ENCODE results near the gene OVCH1. TPM values are rescaled to one million over a fixed set of nuclear protein-coding genes. Genes with fewer than 3 reads are reported as not detected.

OVCH1 gene, protein sequence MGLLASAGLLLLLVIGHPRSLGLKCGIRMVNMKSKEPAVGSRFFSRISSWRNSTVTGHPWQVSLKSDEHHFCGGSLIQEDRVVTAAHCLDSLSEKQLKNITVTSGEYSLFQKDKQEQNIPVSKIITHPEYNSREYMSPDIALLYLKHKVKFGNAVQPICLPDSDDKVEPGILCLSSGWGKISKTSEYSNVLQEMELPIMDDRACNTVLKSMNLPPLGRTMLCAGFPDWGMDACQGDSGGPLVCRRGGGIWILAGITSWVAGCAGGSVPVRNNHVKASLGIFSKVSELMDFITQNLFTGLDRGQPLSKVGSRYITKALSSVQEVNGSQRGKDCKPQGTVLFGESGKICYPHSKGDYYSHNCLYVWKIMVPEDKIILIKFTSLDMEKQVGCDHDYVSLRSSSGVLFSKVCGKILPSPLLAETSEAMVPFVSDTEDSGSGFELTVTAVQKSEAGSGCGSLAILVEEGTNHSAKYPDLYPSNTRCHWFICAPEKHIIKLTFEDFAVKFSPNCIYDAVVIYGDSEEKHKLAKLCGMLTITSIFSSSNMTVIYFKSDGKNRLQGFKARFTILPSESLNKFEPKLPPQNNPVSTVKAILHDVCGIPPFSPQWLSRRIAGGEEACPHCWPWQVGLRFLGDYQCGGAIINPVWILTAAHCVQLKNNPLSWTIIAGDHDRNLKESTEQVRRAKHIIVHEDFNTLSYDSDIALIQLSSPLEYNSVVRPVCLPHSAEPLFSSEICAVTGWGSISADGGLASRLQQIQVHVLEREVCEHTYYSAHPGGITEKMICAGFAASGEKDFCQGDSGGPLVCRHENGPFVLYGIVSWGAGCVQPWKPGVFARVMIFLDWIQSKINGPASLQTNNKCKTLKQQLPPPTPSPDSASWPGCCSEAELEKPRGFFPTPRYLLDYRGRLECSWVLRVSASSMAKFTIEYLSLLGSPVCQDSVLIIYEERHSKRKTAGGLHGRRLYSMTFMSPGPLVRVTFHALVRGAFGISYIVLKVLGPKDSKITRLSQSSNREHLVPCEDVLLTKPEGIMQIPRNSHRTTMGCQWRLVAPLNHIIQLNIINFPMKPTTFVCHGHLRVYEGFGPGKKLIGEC
- not detected in 2 replicates for total RNA-seq

DNA sequence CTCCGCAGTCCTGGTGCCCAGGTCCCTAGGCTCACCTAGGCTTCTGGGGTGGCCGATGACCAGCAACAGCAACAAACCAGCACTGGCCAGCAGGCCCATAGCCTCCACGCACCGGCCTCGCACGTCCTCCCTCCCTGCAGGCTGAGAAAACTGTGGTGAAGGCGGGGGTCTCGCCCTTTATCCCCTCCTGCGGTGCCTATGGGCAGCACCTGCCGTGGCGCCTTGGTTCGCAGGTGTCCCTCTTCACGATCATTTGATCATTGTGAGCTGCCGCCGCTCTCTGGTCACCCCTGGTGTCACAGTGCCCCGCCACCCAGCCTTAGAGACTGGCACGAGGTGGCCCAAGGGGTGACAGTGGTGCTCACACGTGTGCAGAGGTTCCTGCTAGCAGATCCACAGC is at the start of gene OVCH1:
OVCH1 (minus strand) TSS at position 99 of the 400 bp plus-strand sequence; CDS start at position 99, 0 bp downstream.
- Mint-ChIP-seq H3K4me3 (no peak within 1 kb of the TSS), H3K27me3 (peaks cover 7% of the 10 kb centered on the region), H3K9me3 (no peaks in the 10 kb centered on the region), H3K4me1 (no peaks in the 10 kb centered on the region), H3K36me3 (ENCODE audit: low read depth) (no peaks in the 10 kb centered on the region), H3K27ac (no peak within 1 kb of the TSS)
- no peak for DNase-seq
- intact Hi-C loops (cut with micrococcal nuclease) = no loop called here

DNA sequence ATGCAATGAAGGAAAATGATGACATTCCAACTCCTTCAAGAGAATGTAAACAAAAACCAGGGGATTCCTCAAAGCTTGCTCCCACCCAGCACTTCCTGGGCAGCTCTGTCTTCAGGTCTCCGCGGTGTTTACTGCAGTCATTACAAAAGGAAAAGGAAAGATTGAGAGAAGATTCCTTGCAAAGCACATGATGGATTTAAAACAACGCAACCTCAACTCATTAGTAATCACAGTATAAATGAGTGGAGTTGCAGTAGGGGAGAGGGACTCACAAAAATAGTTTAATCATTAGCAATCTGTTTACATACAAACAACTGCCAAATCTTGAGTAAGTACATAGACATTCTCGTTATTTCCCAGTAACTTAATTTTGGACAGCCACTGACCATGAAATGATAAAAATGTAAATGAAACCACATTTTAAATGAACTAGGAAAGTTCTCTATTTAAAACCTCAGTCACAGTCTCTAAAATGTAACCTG is 49.7 kb upstream of the OVCH1 start:
- intact Hi-C loops (cut with micrococcal nuclease) = no loop called here
- Mint-ChIP-seq H3K9me3 (no peaks in the 10 kb centered on the region), H3K4me1 (no peaks in the 10 kb centered on the region), H3K36me3 (ENCODE audit: low read depth) (no peaks in the 10 kb centered on the region), H3K27ac (no peak overlapping the region), H3K4me3 (no peak overlapping the region), H3K27me3 (peaks cover 5% of the 10 kb centered on the region)
- no peak for DNase-seq

DNA sequence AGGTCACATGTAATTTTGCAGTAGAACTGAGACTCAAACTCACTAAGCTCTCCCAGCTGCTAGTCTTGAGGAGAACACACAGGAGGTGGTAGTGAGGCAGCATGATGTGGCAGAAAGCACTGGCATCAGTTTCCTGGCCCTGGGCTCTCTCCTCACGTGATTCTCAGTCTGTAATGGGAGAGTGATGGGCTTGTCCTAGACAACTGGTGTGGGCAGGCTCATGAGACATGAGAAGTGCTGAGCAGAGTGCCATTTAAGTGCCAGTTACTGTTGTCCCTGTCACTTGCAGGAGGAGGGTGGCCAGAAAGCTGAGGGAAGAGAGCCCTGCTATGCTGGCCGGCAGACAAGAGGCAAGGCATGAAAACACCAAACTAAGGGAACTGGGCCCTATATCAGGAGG is 48.5 kb upstream of the OVCH1 start:
- H3K27ac Mint-ChIP-seq = no peak overlapping the region
- no peaks in the 10 kb centered on the region for H3K4me1 Mint-ChIP-seq
- H3K27me3 Mint-ChIP-seq = peaks cover 5% of the 10 kb centered on the region
- no peaks in the 10 kb centered on the region for H3K36me3 Mint-ChIP-seq (ENCODE audit: low read depth)
- intact Hi-C loops (cut with micrococcal nuclease) = no loop called here
- DNase-seq = no peak
- no peaks in the 10 kb centered on the region for H3K9me3 Mint-ChIP-seq
- no peak overlapping the region for H3K4me3 Mint-ChIP-seq

DNA sequence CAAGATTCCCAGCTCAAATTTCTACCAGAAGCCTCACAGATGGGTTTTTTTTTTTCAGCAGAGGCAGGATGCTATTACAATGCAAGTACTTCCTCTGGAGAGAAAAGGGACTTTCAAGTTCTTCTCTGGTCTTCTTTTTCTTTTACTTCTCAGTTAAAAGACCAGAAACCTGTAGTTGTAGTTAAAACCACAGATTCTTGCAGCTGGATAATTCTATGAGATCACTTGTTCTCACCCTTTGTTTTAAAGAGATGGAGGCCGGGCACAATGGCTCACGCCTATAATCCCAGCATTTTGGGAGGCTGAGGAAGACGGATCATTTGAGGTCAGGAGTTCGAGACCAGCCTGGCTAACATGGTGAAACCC is 47.6 kb upstream of the OVCH1 start:
- H3K27ac Mint-ChIP-seq = no peak overlapping the region
- H3K4me1 Mint-ChIP-seq = no peaks in the 10 kb centered on the region
- peaks cover 5% of the 10 kb centered on the region for H3K27me3 Mint-ChIP-seq
- intact Hi-C loops (cut with micrococcal nuclease) = no loop called here
- H3K4me3 Mint-ChIP-seq = no peak overlapping the region
- DNase-seq = no peak
- H3K9me3 Mint-ChIP-seq = no peaks in the 10 kb centered on the region
- no peaks in the 10 kb centered on the region for H3K36me3 Mint-ChIP-seq (ENCODE audit: low read depth)

DNA sequence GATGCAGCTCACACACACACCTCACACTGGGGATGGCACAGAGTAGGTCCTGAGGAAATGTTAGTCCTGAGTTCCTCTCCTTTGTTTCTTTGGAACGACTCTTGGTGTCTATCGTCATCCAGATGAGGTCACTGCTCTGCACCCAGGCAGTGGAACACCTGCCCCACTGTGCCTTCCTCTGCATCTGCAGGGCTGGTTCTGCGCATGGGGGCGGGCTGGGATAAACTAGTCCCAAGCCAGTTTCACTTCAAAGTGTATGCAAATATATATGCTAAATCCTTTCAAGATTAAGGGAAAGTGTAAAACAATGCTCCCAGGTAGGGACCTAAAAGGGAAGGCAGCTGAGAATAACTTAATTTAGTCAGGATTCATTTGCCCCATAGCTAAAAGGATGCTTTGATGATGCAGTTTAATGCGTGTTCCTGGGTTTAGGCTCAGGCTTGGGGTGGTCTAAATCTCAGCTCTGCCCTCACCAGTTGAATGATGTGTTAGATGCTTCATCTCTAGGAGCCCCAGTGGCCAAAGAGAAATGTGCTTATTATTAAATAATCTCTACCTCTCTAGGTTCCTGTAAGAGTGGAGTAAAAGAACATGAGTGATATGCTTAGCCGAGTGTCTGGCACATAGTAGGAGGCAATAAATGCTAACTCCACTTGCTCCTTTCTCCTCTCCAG is 47.1 kb upstream of the OVCH1 start:
- Mint-ChIP-seq H3K36me3 (ENCODE audit: low read depth) (no peaks in the 10 kb centered on the region), H3K4me1 (no peaks in the 10 kb centered on the region), H3K27me3 (peaks cover 5% of the 10 kb centered on the region), H3K9me3 (no peaks in the 10 kb centered on the region), H3K27ac (no peak overlapping the region), H3K4me3 (no peak overlapping the region)
- no peak for DNase-seq
- intact Hi-C loops (cut with micrococcal nuclease) = no loop called here

DNA sequence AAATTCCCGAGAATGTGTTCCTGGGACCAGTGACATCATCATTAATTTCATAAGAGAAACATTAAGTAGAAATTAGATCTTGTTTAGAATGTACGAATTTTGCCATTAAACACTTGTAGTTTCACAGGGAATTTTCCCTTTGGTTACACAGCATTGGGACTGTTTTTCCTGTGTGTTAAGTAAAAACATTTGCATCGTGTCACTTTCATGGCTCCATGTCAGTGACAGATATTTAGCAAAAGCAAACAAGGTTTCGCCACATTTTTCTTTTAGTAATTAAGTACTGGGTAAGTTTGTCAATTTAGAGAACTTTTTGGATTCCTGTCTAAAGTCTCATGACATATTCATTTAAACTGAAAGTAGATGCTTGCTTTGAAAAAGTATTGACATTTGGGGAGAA is 45.5 kb upstream of the OVCH1 start:
- no peaks in the 10 kb centered on the region for H3K9me3 Mint-ChIP-seq

DNA sequence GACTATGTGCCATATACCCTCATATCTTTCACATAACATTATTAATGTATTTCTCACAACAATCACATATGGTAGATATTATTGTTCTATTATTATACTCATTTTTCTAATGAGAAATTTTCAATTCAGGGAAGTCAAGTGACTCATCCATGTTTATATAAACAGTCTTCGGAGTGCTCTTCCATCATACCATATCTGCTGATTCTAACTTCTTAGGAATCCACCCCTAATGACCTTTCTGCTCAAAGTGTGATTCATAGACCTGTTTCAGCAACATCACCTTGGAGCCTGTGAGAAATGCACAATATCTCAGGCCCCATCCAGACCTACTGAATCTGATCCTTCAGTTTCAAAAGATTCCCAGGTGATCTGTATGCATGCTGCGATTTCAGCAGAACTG is 39.8 kb upstream of the OVCH1 start:
- no peaks in the 10 kb centered on the region for H3K36me3 Mint-ChIP-seq (ENCODE audit: low read depth)
- H3K27ac Mint-ChIP-seq = no peak overlapping the region
- no peak overlapping the region for H3K4me3 Mint-ChIP-seq
- H3K4me1 Mint-ChIP-seq = no peaks in the 10 kb centered on the region
- peaks cover 3% of the 10 kb centered on the region for H3K27me3 Mint-ChIP-seq
- no peaks in the 10 kb centered on the region for H3K9me3 Mint-ChIP-seq
- intact Hi-C loops (cut with micrococcal nuclease) = no loop called here
- no peak for DNase-seq

More for the DNA sequence above, 45.5 kb upstream of the OVCH1 start:
- DNase-seq = no peak
- Mint-ChIP-seq H3K27me3 (peaks cover 5% of the 10 kb centered on the region), H3K4me3 (no peak overlapping the region), H3K27ac (no peak overlapping the region), H3K36me3 (ENCODE audit: low read depth) (no peaks in the 10 kb centered on the region), H3K4me1 (no peaks in the 10 kb centered on the region)
- intact Hi-C loops (cut with micrococcal nuclease) = no loop called here

DNA sequence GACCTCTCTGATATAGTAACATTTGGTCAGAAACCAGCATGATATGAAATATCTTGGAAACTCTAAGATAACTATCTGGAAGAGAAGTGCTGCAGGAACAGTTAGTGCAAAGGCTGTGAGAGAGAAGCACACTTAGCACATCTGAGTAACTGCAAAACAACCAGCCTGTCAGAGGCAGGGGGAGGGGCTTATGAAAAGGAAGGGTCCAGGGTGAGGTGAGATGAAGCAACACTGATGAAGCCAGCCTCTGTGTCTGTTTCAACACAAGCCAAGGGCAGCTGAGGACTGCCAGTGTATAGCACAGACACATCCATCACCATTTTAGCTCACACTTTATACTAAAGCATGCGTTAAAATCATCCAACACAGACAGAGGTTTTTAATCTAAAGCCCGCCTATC is 37.4 kb upstream of the OVCH1 start:
- Mint-ChIP-seq H3K27ac (no peak overlapping the region), H3K4me1 (no peaks in the 10 kb centered on the region), H3K4me3 (no peak overlapping the region), H3K27me3 (peaks cover 5% of the 10 kb centered on the region), H3K36me3 (ENCODE audit: low read depth) (no peaks in the 10 kb centered on the region), H3K9me3 (no peaks in the 10 kb centered on the region)
- DNase-seq = no peak
- intact Hi-C loops (cut with micrococcal nuclease) = no loop called here

DNA sequence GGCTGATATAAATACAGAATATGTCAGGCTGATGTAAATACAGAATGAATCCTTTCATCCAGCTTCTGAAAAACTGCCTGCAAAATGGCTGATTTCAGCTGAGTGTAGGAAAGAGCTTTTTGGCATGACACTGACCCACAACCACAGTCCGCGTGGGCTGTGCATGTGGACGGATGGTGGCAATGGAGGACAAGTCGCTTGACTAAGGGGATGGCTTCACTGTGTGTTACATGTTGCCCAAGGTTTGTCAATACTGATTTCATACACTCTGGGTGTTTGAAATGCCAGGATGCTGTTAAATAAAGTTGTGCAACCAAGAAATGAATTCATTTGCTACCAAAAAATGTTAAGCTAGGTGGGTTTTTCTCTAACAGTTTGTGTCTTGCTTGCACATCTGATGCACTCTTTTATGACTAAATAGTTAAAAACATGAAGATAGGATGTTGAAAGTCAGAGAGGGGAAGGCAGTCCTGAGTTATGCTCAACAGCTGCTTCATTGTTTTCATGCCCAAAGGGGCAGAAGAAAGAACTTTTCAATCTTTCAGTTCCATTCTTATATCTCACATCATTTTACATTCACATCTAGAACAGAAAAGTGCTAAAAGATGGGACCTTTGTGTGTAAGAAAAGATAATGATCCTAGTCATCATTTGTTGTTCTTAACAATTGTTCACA is 36.5 kb upstream of the OVCH1 start:
- H3K36me3 Mint-ChIP-seq (ENCODE audit: low read depth) = no peaks in the 10 kb centered on the region
- no peak for DNase-seq
- H3K9me3 Mint-ChIP-seq = no peaks in the 10 kb centered on the region
- H3K4me3 Mint-ChIP-seq = no peak overlapping the region
- H3K27ac Mint-ChIP-seq = no peak overlapping the region
- peaks cover 9% of the 10 kb centered on the region for H3K27me3 Mint-ChIP-seq
- intact Hi-C loops (cut with micrococcal nuclease) = no loop called here
- H3K4me1 Mint-ChIP-seq = no peaks in the 10 kb centered on the region

DNA sequence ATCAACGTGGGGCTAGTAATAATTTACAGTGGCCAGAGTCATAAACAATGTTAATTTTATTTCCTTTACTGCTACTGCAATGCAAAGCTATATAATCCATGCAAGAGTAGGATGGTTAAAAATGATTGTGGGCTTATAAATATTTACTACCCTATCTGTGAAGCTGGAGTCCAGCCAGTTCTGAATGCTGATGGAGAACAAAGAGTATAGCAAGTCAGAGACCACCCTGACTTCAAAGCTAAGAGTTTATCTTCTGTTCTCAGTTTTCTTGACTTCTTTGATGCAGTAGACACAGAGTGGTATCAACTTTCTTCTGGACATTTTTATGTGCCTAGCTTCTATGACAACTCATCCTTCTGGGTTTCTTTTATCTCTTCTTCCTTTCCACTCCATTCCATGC is 34.0 kb upstream of the OVCH1 start:
- H3K4me3 Mint-ChIP-seq = no peak overlapping the region
- no peak overlapping the region for H3K27ac Mint-ChIP-seq
- H3K27me3 Mint-ChIP-seq = peaks cover 12% of the 10 kb centered on the region
- H3K4me1 Mint-ChIP-seq = no peaks in the 10 kb centered on the region
- no peak for DNase-seq
- H3K9me3 Mint-ChIP-seq = no peaks in the 10 kb centered on the region
- intact Hi-C loops (cut with micrococcal nuclease) = no loop called here
- H3K36me3 Mint-ChIP-seq (ENCODE audit: low read depth) = no peaks in the 10 kb centered on the region

DNA sequence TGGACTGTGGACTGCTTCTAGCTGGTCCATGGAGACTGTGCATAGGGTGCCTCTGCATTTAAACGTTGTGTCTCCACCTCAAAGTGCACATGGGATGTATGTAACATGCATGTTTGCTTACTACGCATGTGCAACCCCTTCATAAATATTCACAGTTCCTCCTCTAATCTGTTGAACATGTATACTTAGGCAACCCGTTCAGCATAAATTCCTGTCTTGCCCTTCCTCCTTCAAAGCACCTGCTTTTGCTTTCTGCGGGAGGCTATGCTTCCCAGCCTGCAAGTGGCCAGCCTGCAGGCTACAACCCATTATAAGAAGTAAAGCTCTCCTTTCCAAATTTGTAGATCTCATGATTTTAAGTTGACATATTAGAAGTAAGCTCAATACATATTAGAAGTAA is 33.0 kb upstream of the OVCH1 start:
- intact Hi-C loops (cut with micrococcal nuclease) = no loop called here
- Mint-ChIP-seq H3K4me1 (no peaks in the 10 kb centered on the region), H3K27me3 (peaks cover 12% of the 10 kb centered on the region), H3K36me3 (ENCODE audit: low read depth) (no peaks in the 10 kb centered on the region), H3K9me3 (no peaks in the 10 kb centered on the region), H3K27ac (no peak overlapping the region), H3K4me3 (no peak overlapping the region)
- no peak for DNase-seq

DNA sequence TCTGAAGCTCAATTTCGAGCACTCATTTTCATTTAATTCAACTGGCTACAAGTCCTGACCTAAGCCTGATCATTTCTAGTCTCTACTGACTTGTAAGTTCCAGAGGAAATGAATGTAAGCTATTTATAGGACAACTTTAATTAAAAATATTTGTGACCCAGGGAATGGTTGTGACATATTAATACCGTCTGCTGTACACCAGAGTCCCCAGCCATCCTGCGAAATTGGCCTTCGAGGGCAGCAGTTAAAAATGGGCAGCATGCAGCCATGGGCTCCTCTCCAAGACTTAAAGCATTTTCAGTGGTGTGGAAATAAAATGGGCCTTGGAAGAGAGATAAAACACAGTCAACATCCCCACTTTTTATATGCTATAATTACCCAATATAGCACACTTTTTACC is 30.7 kb upstream of the OVCH1 start:
- no peak overlapping the region for H3K4me3 Mint-ChIP-seq
- H3K4me1 Mint-ChIP-seq = no peaks in the 10 kb centered on the region
- no peaks in the 10 kb centered on the region for H3K9me3 Mint-ChIP-seq
- H3K27ac Mint-ChIP-seq = no peak overlapping the region
- H3K36me3 Mint-ChIP-seq (ENCODE audit: low read depth) = no peaks in the 10 kb centered on the region
- H3K27me3 Mint-ChIP-seq = peaks cover 14% of the 10 kb centered on the region
- DNase-seq = no peak
- intact Hi-C loops (cut with micrococcal nuclease) = no loop called here

DNA sequence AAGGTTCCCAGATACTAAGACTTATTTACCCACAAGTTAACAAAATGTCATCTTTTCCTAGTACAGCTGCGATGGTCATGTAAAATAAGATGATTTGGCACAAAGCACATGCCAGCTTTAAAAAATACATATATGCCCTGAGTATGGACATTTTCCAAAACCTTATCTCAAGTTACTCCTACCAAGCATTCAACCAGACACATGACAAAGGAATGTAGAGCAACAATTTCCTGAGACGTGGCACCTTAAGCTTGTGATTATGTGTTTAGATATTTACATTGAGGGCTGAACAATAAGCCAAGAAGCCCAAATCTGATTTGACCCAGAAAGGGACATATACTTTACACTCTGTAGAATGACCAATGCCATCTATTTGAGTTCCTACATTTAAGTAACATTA is 24.5 kb upstream of the OVCH1 start:
- H3K9me3 Mint-ChIP-seq = no peaks in the 10 kb centered on the region
- H3K27me3 Mint-ChIP-seq = peaks cover 5% of the 10 kb centered on the region
- no peak overlapping the region for H3K27ac Mint-ChIP-seq
- no peaks in the 10 kb centered on the region for H3K36me3 Mint-ChIP-seq (ENCODE audit: low read depth)
- H3K4me3 Mint-ChIP-seq = no peak overlapping the region
- intact Hi-C loops (cut with micrococcal nuclease) = no loop called here
- H3K4me1 Mint-ChIP-seq = no peaks in the 10 kb centered on the region
- DNase-seq = no peak
